ENCODE measurements around the gene ASXL1.

Gene ASXL1

DNA sequence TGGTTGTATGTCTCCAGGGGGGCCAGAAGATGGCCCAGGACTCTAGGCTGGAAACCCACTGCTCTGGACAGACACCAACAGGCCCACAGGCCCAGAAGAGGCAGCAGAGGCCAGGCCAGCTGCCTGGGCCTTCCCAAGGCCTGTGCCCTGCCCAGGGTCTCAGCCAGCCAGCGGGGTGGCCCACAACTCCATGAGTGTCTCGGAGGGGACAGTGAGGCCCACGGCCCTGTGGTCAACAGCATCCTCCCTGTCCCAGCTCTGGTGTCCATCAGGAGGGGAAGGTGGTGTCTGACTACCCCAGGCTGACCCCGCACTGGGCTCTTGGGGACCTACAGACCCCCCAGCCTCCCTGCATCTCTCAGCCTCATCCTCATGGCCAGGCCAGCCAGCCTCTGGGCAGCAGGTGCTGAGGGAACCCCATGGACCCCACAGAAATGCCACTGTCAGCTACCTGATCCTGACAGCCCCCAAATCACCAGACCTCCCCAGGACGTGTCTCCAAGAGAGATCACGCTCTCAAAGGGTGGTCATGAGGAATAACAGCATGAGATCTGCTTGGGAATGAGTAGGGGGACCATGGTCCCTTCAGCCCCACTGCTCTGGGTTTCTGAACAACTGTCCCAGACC, 114.6 kb downstream of the ASXL1 start:
- Histone ChIP-seq H3K36me3 (ENCODE audit: insufficient read depth, low read length) (peaks cover 19% of the 10 kb centered on the region), H3K4me3 (ENCODE audit: low read length) (no peak overlapping the region), H3K9ac (ENCODE audit: low read depth, low read length) (no peak overlapping the region), H3K27ac (ENCODE audit: low read depth, low read length) (peak overlapping the region; percentile 29; the same call in 1 of the 2 replicates), H3K27me3 (ENCODE audit: insufficient read depth, low read length) (no peaks in the 10 kb centered on the region), H3K4me1 (ENCODE audit: insufficient read depth, low read length) (peaks cover 36% of the 10 kb centered on the region), H3K9me3 (ENCODE audit: insufficient read depth, low read depth, low read length) (no peaks in the 10 kb centered on the region)
- 97% methylated on average over 6 of the region's 6 CpGs for WGBS

DNA sequence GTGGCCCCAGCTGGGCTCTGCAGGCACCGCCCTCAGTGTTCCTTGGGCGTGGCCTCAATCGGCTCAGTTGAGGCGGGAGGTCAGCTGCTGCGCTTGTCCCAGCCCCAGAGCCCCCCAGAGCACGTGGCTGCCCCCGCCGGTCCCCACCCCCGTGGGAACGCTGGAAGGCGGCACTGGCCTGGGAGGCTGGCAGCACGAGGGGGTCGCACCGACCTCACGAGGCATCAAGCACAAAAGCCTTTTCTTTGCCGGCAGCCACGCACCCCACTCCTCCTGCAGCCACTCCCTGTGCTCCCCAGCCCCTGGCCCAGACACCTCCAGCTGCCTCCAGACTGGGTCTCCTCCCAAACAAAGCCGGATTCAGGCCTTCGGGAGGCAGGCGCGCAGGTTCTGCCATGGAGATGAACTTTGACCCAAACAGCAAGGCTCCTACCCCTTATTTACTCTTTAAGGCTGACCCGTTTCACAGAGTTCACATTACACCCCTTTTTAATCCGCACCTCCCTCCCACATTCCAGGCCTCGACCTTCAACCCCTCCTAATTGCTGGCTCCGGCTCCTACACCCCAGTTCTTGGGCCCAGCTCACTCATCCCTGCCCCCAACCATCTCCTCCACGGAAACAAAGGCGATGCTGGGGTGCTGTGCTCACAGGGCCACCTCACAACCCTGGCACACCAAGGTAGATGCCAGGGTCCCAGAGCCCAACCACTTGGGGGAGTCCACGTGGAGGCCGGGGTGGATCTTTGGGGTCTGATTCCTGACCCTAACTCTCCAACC, 115.3 kb downstream of the ASXL1 start:
- H3K4me3 ChIP-seq (ENCODE audit: low read length), result no peak overlapping the region
- WGBS, result 92% methylated on average over 29 of the region's 29 CpGs
- H3K27me3 ChIP-seq (ENCODE audit: insufficient read depth, low read length), result no peaks in the 10 kb centered on the region
- peaks cover 19% of the 10 kb centered on the region for H3K36me3 ChIP-seq (ENCODE audit: insufficient read depth, low read length)
- H3K4me1 ChIP-seq (ENCODE audit: insufficient read depth, low read length), result peaks cover 36% of the 10 kb centered on the region
- H3K27ac ChIP-seq (ENCODE audit: low read depth, low read length), result peak overlapping the region; percentile 30; the same call in 1 of the 2 replicates
- H3K9ac ChIP-seq (ENCODE audit: low read depth, low read length), result no peak overlapping the region
- H3K9me3 ChIP-seq (ENCODE audit: insufficient read depth, low read depth, low read length), result no peaks in the 10 kb centered on the region

DNA sequence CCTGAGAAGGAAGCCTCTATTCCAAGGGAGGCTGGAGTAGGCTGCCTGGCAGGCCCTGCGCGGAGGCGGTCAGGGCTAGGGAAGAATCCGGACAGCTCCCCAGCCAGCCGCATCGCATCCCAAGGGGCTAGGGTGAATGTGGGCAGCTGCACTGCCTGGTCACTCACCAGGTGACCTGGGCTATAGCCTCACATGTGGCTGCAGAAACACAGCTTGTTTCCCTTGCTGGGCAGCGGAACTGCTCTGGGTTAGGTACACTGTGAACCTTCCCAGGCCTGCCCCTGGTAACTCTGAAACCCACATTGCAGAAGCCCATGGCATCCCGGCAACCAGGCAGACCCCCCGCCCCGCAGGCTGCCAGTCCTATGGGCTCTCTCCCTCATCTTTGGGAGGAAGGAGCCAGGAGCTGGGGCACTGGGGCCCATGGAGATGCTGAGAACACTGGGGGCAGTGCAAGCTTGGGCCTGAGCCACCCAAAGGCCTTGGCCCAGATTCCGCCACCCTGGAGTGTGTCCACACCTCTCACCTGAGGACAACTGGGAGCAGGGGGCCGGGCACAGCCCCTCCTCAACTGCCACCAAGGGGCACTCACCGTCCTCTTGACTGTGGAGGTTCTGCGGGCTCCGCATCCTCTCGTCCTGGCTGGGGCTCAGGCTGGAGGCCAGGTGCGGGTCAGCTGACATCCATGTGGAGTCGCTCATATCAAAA, 116.0 kb downstream of the ASXL1 start:
- H3K4me3 ChIP-seq (ENCODE audit: low read length), result no peak overlapping the region
- H3K9ac ChIP-seq (ENCODE audit: low read depth, low read length), result 0 out of 2 replicates have a peak overlapping the region, but pooled peaks have one; percentile 55
- peak overlapping the region; percentile 66; the same call in 1 of the 2 replicates for H3K27ac ChIP-seq (ENCODE audit: low read depth, low read length)
- H3K9me3 ChIP-seq (ENCODE audit: insufficient read depth, low read depth, low read length), result no peaks in the 10 kb centered on the region
- peaks cover 19% of the 10 kb centered on the region for H3K36me3 ChIP-seq (ENCODE audit: insufficient read depth, low read length)
- WGBS, result 95% methylated on average over 18 of the region's 18 CpGs
- H3K4me1 ChIP-seq (ENCODE audit: insufficient read depth, low read length), result peaks cover 36% of the 10 kb centered on the region
- no peaks in the 10 kb centered on the region for H3K27me3 ChIP-seq (ENCODE audit: insufficient read depth, low read length)

DNA sequence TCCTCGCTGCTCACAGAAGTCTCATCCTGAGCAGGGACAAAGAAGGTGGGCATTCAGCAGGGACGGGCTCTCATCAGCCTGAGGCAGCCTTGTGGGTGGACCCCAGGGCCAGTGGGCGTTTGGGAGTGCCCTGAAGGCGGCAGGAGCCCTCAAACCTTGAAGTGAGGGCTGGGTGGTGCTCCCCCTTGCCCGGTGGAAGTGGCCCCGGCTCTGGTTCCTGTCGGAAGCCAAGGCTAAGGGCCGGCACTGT, 116.5 kb downstream of the ASXL1 start:
- 75% methylated on average over 8 of the region's 8 CpGs for WGBS
- no peaks in the 10 kb centered on the region for H3K27me3 ChIP-seq (ENCODE audit: insufficient read depth, low read length)
- H3K36me3 ChIP-seq (ENCODE audit: insufficient read depth, low read length), result peaks cover 19% of the 10 kb centered on the region
- H3K27ac ChIP-seq (ENCODE audit: low read depth, low read length), result peak overlapping the region; percentile 66; the same call in 1 of the 2 replicates
- peaks cover 36% of the 10 kb centered on the region for H3K4me1 ChIP-seq (ENCODE audit: insufficient read depth, low read length)
- no peaks in the 10 kb centered on the region for H3K9me3 ChIP-seq (ENCODE audit: insufficient read depth, low read depth, low read length)
- H3K9ac ChIP-seq (ENCODE audit: low read depth, low read length), result peak overlapping the region; percentile 55; the same call in 1 of the 2 replicates
- no peak overlapping the region for H3K4me3 ChIP-seq (ENCODE audit: low read length)

DNA sequence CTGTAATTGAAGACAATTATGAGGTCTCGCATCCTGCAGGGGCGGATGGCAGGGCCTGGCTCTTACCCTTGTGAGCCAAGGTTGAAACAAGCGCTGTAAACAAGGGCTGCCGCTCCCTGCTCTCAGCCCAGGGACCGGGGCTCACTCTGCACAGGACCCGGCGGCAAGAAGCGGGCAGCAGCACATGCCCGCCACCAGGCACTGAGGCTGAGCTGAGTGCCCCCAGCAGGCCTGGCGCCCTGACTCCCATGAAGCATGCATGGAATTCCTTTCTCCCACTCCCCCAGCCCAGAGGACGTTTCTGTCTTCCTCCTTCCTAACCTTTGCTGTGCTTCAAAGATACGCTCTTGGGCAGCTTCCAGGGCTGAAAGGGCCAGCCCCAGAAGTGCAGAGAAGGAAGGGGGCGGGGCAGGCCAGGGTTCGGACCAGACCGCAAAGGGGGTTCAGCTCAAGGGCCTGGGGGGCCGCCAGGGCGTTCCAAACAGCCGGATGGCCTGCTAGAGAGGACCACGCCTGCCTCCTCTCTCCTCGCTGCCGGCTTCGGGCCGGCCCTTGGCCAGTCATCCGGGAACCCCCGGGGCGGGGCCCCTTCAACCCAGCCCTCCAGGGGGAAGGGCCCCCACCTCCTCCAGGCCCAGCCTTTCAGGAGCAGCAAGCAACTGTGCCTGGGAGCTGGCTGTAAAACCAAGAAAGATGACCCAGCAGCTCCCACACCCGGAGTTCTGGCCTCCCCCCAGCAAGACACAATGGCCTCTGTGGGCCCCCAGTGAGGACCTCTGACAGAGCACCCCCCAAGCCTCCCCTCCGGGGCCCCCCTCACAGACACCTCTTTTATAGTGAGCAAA, 117.1 kb downstream of the ASXL1 start:
- 33% methylated on average over 28 of the region's 28 CpGs for WGBS
- Histone ChIP-seq H3K27ac (ENCODE audit: low read depth, low read length) (peak overlapping the region; percentile 66), H3K4me1 (ENCODE audit: insufficient read depth, low read length) (peaks cover 38% of the 10 kb centered on the region), H3K36me3 (ENCODE audit: insufficient read depth, low read length) (peaks cover 19% of the 10 kb centered on the region), H3K27me3 (ENCODE audit: insufficient read depth, low read length) (no peaks in the 10 kb centered on the region), H3K9me3 (ENCODE audit: insufficient read depth, low read depth, low read length) (no peaks in the 10 kb centered on the region), H3K4me3 (ENCODE audit: low read length) (peak overlapping the region; percentile 19), H3K9ac (ENCODE audit: low read depth, low read length) (peak overlapping the region; percentile 55)

DNA sequence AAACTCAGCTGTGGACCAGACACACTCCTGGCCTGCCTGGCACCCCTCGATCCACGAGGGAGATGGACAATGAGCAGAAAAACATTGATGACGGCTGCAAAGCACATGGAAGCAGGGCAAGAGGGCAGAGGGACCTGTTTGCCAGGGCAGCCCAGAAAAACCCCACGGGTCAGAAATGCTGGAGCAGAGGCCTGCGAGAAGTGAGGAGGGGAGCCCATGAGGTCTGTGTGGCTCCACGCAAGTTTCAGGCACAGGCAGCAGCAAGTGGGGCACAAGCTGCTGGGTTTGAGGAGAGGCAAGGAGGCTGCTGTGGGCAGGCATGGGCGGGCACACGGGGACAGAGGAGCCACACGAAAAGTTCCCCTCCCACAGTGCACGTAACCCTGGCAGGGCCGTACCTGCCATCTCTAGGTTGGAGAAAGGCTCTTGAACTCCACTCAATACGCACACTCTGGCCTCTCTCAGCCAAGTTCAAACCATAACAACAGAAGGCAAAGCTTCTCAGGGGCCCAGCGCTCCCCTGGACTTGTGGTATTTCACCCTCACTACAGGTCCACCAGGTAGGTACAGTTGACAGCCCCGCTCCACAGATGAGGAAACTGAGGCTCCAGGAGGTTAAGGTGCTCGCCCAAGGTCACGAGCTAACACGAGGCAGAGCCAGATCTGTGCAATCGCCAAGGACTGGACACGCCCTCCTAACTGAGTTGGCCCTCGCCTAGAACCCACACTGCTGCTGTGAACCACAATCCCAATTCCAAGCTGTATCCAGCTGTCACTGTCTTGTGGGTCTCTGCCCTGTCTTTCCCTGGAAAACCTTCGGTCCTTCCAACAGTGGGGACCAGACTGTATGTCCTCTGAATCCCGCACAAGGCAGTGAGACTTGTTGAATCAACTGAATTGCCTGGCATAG, 118.8 kb downstream of the ASXL1 start:
- Histone ChIP-seq H3K27me3 (ENCODE audit: insufficient read depth, low read length) (no peaks in the 10 kb centered on the region), H3K9me3 (ENCODE audit: insufficient read depth, low read depth, low read length) (no peaks in the 10 kb centered on the region), H3K27ac (ENCODE audit: low read depth, low read length) (no peak overlapping the region), H3K36me3 (ENCODE audit: insufficient read depth, low read length) (peaks cover 14% of the 10 kb centered on the region), H3K4me3 (ENCODE audit: low read length) (no peak overlapping the region), H3K9ac (ENCODE audit: low read depth, low read length) (no peak overlapping the region), H3K4me1 (ENCODE audit: insufficient read depth, low read length) (peaks cover 53% of the 10 kb centered on the region)
- 86% methylated on average over 22 of the region's 22 CpGs for WGBS

DNA sequence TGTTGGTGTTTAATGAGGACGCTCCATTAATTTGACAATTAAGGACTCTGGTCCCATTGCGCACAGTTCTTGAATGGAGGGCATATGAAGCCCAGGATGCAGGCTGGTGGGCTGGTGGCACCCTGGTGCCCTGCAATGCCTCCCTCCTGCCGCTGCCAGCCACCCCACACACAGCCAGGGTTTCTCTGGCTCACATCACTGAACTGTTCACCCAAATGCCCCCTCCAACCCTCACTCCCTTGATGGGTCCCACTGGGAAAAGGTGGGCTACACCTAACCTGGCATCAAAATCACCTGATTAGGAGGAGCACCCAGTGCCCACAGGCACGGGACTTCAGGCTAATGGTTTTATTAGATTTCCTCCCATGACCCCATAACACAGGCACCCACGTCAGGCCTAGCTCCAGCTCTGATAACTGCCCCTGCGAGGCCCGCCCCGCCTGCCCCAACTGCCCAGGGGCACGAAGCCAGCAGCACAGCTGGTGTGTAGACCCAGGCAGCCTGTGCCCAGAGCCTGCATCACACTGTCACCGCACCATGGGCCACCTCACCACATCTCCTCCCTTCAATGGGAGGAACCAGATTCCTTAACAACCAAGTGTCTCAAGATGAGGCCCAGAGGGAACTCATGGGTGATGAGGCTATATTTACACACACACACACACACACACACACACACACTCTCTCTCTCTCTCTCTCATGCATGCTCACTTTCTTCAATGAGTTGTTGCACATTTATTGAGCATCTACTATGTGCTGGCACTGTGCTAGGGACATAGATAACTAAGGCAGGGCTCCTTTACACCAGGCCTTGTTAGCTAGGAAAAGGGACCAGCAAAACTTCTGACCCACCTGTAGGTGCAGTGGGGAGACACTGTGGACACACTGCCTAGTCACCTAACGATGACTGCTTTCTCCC, 119.7 kb downstream of the ASXL1 start:
- Histone ChIP-seq H3K4me3 (ENCODE audit: low read length) (no peak overlapping the region), H3K36me3 (ENCODE audit: insufficient read depth, low read length) (peaks cover 9% of the 10 kb centered on the region), H3K4me1 (ENCODE audit: insufficient read depth, low read length) (peaks cover 53% of the 10 kb centered on the region), H3K9me3 (ENCODE audit: insufficient read depth, low read depth, low read length) (no peaks in the 10 kb centered on the region), H3K27ac (ENCODE audit: low read depth, low read length) (no peak overlapping the region), H3K27me3 (ENCODE audit: insufficient read depth, low read length) (no peaks in the 10 kb centered on the region), H3K9ac (ENCODE audit: low read depth, low read length) (no peak overlapping the region)
- 92% methylated on average over 11 of the region's 11 CpGs for WGBS

DNA sequence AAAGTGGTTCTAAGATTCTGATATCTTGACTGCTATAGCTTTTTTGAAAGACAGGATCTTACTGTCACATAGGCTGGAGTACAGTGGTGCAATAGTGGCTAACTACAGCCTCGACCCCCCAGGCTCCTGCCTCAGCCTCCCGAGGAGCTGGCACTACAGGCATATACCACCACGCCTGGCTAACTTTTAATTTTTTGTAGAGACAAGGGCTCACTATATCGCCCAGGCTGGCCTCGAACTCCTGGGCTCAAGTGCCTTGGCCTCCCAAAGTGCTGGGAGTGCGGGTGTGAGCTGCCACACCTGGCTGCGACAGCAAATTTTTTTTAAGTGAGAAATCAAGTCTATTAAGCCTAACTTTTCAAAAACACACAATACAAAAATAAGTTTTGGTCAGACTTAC, 120.4 kb downstream of the ASXL1 start:
- no peaks in the 10 kb centered on the region for H3K27me3 ChIP-seq (ENCODE audit: insufficient read depth, low read length)
- no peak overlapping the region for H3K9ac ChIP-seq (ENCODE audit: low read depth, low read length)
- H3K4me3 ChIP-seq (ENCODE audit: low read length), result no peak overlapping the region
- peaks cover 52% of the 10 kb centered on the region for H3K4me1 ChIP-seq (ENCODE audit: insufficient read depth, low read length)
- H3K9me3 ChIP-seq (ENCODE audit: insufficient read depth, low read depth, low read length), result no peaks in the 10 kb centered on the region
- peaks cover 9% of the 10 kb centered on the region for H3K36me3 ChIP-seq (ENCODE audit: insufficient read depth, low read length)
- no peak overlapping the region for H3K27ac ChIP-seq (ENCODE audit: low read depth, low read length)
- 93% methylated on average over 7 of the region's 7 CpGs for WGBS

DNA sequence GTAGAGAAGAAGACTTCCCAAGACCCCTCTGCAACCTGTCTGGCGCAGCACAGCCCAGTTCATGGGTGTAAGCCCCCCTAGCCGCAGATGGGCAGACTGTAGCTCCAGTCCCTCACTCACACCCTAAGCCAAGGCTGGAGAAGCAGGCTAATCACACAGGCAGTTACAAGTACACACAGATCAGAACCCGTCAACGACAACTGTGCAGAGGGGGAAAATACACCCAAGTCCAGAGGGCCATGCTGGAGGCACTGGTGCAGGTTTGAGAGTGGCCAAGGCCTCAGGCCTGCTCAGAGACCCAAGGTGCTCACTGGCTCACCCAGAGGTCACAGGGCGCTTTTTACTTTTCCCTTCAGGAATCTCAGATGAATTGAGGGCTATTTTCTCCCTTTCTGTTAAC, 120.9 kb downstream of the ASXL1 start:
- Histone ChIP-seq H3K36me3 (ENCODE audit: insufficient read depth, low read length) (peaks cover 5% of the 10 kb centered on the region), H3K27me3 (ENCODE audit: insufficient read depth, low read length) (no peaks in the 10 kb centered on the region), H3K27ac (ENCODE audit: low read depth, low read length) (no peak overlapping the region), H3K4me3 (ENCODE audit: low read length) (no peak overlapping the region), H3K9ac (ENCODE audit: low read depth, low read length) (no peak overlapping the region), H3K9me3 (ENCODE audit: insufficient read depth, low read depth, low read length) (no peaks in the 10 kb centered on the region), H3K4me1 (ENCODE audit: insufficient read depth, low read length) (peaks cover 48% of the 10 kb centered on the region)
- 93% methylated on average over 5 of the region's 5 CpGs for WGBS

Data from HUES64 (cell line).